Measurements from ENCODE around the gene VNN1.
"Not testable (repeated sequence)": the region's sequence is repeated elsewhere in the genome, so short reads cannot be mapped to it uniquely, and the experiment has no call there.

Gene VNN1

GRCh38 chr6:132719736-132720448 lies 6.0 kb upstream of the VNN1 start:
- DNase-seq (ENCODE audit: low spot score): peak; percentile 34

- DNase-seq (ENCODE audit: low spot score): no peak
Observed at GRCh38 chr6:132715881-132716637, 2.2 kb upstream of the VNN1 start.

GRCh38 chr6:132715204-132715603 lies 1.3 kb upstream of the VNN1 start:
- peak; percentile 38 for DNase-seq (ENCODE audit: low spot score)

GRCh38 chr6:132714160-132714559 lies 305 bp upstream of the VNN1 start:
- DNase-seq (ENCODE audit: low spot score): no peak

- DNase-seq (ENCODE audit: low spot score): no peak
Observed at GRCh38 chr6:132712366-132712765, 1.5 kb downstream of the VNN1 start.

- DNase-seq (ENCODE audit: low spot score): no peak
Observed at GRCh38 chr6:132708771-132709170, 5.1 kb downstream of the VNN1 start.

- no peak for DNase-seq (ENCODE audit: low spot score)
Observed at GRCh38 chr6:132708002-132708401, 5.9 kb downstream of the VNN1 start.

GRCh38 chr6:132706756-132707155 lies 7.1 kb downstream of the VNN1 start:
- DNase-seq (ENCODE audit: low spot score): not testable (repeated sequence)

- no peak for DNase-seq (ENCODE audit: low spot score)
Observed at GRCh38 chr6:132703936-132704335, 9.9 kb downstream of the VNN1 start.

GRCh38 chr6:132698608-132699007 lies 15.2 kb downstream of the VNN1 start:
- DNase-seq (ENCODE audit: low spot score): no peak

- no peak for DNase-seq (ENCODE audit: low spot score)
Observed at GRCh38 chr6:132695773-132696172, 18.1 kb downstream of the VNN1 start.

GRCh38 chr6:132693478-132693877 lies 20.4 kb downstream of the VNN1 start:
- DNase-seq (ENCODE audit: low spot score): no peak

GRCh38 chr6:132690678-132691077 lies 23.2 kb downstream of the VNN1 start:
- no peak for DNase-seq (ENCODE audit: low spot score)

- DNase-seq (ENCODE audit: low spot score): no peak
Observed at GRCh38 chr6:132687306-132687705, 26.5 kb downstream of the VNN1 start.

- DNase-seq (ENCODE audit: low spot score): no peak
Observed at GRCh38 chr6:132686531-132686930, 27.3 kb downstream of the VNN1 start.

GRCh38 chr6:132685009-132685408 lies 28.8 kb downstream of the VNN1 start:
- no peak for DNase-seq (ENCODE audit: low spot score)

- no peak for DNase-seq (ENCODE audit: low spot score)
Observed at GRCh38 chr6:132684272-132684671, 29.6 kb downstream of the VNN1 start.

- DNase-seq (ENCODE audit: low spot score): no peak
Observed at GRCh38 chr6:132683543-132683942, 30.3 kb downstream of the VNN1 start.

- DNase-seq (ENCODE audit: low spot score): not testable (repeated sequence)
Observed at GRCh38 chr6:132679094-132679493, 34.8 kb downstream of the VNN1 start.

GRCh38 chr6:132675749-132676148 lies 38.1 kb downstream of the VNN1 start:
- no peak for DNase-seq (ENCODE audit: low spot score)

- DNase-seq (ENCODE audit: low spot score): no peak
Observed at GRCh38 chr6:132675002-132675401, 38.9 kb downstream of the VNN1 start.

- DNase-seq (ENCODE audit: low spot score): no peak
Observed at GRCh38 chr6:132673376-132674094, 40.3 kb downstream of the VNN1 start.

- DNase-seq (ENCODE audit: low spot score): no peak
Observed at GRCh38 chr6:132671295-132671694, 42.6 kb downstream of the VNN1 start.

Measured in HuH-7.5 (cell line).